ENCODE data around the gene PSAP.

- no peak for TF ChIP-seq CTCF (IDR thresholded peaks at IDR 0.05; ENCODE audit: poor library complexity, severe bottlenecking)
- TF ChIP-seq EP300 (conservative IDR thresholded peaks at IDR 0.05; ENCODE audit: poor library complexity, severe bottlenecking): no peak
- TF ChIP-seq EZH2 (IDR thresholded peaks at IDR 0.05; ENCODE audit: borderline replicate concordance, insufficient read depth, low read length, poor library complexity, severe bottlenecking): no peak
- no peak for TF ChIP-seq RAD21 (conservative IDR thresholded peaks at IDR 0.05)
- no peak for TF ChIP-seq TAF1 (IDR thresholded peaks at IDR 0.05; ENCODE audit: low read depth)
- TF ChIP-seq REST (IDR thresholded peaks at IDR 0.05; ENCODE audit: borderline replicate concordance): no peak
These were observed 66.3 kb downstream of the PSAP start for GRCh38 chr10:71784679-71785272.

All from neural cell (in vitro differentiated cells).